Superior temporal gyrus (tissue), 1 donor: ENCODE results near the gene A1CF.
"Not testable (repeated sequence)": the region's sequence is repeated elsewhere in the genome, so short reads cannot be mapped to it uniquely, and the experiment has no call there.

ENCODE experiments used
- DNase-seq: peaks from one replicate; pipeline ENCODE4 v3.0.0-alpha.2; 2016; ENCODE audit errors: extremely low spot score

A1CF gene, protein sequence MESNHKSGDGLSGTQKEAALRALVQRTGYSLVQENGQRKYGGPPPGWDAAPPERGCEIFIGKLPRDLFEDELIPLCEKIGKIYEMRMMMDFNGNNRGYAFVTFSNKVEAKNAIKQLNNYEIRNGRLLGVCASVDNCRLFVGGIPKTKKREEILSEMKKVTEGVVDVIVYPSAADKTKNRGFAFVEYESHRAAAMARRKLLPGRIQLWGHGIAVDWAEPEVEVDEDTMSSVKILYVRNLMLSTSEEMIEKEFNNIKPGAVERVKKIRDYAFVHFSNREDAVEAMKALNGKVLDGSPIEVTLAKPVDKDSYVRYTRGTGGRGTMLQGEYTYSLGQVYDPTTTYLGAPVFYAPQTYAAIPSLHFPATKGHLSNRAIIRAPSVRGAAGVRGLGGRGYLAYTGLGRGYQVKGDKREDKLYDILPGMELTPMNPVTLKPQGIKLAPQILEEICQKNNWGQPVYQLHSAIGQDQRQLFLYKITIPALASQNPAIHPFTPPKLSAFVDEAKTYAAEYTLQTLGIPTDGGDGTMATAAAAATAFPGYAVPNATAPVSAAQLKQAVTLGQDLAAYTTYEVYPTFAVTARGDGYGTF

DNA sequence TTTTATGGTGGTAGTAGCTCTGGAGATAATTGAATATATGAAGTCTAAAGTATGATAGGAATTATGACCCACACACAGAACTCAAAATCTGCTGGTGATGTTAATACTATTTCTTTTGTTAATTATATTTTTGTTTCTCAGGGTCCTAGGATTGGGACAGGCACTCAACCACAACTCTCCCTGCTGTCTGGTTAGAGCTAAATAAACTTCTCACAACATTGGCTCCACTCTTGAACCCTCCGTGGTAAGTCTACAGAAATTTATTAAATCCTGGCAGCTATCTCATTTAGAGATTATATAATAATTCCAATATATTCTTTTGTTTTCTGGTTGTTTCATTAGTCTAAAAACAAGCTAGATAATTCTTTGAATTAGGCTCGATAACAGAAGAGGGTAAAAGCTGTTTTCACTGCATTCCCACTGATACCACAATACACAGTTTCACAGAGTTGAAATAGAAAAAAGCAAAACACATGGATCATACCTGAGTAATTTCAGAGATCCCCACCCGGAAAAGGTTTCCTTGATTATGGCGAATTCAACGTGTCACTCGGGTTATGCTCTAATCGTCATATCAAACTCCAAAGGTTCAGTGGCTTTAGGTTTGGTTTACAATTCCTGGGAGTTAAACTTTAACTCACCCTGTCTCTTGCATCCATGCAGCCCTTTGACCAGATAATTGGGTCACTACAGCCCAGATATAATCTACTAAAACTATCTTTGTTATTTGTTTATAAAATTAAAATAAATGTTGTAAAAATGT, at the start of gene A1CF:
Gene A1CF, minus strand, starts transcription at position 531 of the 763 bp plus-strand sequence. CDS start 25,687 bp downstream, outside the sequence.
- no peak for DNase-seq

DNA sequence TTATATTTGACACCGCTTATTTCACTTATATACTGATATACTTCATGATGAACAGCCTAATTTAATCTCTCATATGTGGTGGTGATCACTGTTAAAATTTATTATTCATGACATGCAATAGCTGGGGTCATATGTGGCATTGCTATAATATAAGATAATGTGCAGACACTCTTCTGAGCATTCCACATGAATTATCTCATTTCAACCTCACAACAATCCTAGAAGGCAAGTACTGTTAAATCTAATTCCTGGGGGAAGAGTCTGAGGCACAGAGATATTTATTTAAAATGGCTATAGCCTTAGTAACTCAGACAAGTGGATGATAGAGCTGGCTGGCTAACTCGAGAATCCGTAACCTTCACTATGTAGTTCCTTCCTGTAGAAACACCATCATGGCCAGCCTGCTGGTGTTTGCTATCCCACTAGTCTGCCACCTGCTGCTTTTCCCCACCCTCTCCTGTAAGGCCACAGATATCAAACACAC, 46.6 kb upstream of the A1CF start:
- DNase-seq, result no peak

DNA sequence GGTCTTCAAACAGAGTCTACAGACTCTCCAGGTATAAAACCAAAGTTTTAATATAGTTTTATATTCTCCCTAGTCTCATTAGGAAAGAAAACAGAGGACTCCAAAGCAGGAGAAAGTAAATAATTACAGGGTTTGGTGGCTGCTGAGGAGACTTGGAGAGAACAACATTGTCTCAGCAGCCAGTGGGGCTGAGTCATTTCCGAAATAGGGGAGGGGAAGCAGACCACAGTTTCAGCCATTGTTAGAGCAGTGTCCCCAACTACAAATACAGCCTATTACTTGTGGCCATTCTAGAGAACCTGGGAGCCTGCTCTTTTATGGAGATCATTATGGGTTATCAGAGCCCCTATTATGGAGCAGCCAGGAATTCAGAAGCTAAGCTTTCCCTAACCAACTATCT, 44.2 kb upstream of the A1CF start:
- no peak for DNase-seq

DNA sequence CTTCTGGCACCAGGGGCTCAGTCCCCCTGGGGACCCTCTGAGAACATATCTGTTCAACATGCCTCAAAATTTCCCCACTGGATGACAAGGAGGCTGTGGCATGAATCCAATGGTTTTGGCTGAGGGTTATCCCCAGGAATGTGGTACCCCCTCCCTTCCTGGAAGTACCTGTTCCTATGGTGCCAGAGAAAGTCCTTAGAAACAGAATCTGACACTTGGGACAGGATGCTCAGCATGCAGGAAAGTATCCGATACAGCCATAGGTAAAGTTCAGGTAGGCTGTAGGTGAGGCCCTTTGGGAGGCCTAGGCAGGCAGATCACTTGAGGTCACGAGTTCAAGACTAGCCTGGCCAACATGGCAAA, 42.7 kb upstream of the A1CF start:
- DNase-seq, result no peak

DNA sequence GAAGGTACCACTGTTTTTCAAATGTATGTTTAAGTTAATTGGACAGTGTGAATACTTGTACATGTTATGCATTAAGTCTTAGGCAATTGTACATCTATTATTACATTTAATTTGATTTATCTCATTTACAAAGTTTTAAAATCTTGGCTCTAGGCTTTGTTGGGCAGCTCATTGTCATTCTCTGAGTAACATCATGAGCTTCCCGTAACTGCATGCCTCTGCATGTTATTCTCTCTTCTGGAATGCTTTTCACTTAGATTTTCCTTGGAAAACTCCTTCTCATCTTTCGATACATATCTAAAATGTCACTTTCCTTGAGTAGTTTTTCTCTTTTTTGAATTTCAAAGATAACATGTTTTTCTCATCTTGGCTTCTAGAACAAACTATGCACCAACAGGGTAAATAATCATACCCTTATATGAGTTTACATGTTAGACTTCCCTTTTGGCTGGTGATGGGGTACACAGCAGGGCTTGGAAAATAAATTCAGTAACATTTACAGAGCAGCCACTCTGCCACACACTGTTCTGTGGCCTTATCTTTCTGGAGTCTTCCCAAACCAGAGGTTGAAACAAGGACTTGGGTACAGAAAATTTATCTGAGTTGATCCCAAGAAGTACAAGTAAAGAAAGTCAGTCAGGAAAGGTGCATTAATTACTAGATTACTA, 42.2 kb upstream of the A1CF start:
- DNase-seq, result no peak

DNA sequence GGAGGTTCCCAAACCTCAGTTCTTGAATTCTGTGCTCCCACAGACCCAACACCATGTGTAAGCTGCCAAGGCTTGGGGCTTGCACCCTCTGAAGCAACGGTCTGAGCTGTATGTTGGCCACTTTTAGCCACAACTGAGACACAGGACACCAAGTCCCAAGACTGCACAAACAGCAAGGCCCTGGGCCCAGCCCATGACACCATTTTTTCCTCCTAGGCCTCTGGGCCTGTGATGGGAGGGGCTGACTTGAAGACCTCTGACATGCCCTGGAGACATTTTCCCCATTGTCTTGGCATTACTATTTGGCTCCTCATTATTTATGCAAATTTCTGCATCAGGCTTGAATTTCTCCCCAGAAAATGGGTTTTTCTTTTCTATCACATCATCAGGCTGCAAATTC, 38.0 kb upstream of the A1CF start:
- not testable (repeated sequence) for DNase-seq

DNA sequence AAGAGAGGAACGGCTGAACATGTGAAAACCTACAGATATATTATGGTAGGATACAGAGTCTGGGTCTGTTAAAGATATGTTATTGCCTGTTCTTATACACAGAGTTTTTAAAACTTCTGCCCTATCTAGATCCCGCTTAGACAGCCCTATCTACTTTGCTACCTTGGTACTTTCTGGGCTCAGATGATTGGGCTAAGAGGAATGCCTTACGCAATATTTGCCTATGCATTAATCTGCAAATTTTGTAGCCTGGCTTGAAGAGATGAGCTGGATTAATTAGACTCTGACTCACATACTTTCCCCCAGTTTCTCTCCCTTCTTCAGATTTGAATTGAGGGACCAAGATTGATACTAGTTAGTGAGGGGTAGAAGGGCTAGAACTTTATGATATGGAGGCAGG, 33.6 kb upstream of the A1CF start:
- DNase-seq, result no peak

DNA sequence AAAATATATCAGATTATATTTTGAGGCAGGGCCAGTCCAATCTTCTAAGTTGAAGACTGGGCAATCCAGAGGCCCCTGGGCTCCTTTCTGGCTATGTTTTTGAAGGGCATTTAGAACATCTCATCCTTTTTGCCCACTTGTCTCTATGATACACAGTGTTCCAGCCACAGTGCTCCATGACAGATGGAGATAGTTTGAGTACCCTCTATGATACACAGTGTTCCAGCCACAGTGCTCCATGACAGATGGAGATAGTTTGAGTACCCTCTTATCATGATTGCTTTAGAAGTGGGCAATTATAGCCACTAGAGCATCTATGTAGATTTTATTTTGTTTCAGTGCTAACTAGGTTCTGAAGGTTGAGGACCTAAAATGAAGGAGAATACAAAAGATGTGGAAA, 33.1 kb upstream of the A1CF start:
- DNase-seq, result no peak

DNA sequence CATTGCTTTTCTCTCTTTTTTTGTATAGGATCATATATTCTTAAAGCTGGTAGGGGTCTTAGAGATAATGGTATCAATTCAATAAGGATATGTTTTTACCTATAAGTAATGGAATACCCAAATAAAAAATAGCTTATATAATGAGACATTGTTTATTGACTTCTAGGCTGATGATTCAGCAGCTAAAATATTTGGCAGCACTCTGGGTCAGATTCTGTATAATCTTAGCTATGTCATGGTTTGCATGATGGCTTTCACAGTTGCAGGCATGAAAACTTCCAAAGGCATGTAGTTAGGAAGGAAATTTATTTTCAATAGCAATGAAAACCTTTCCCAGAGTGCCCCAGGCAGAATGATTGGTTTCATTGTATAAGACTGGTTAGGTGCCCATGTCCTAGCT, 32.1 kb upstream of the A1CF start:
- DNase-seq, result no peak

DNA sequence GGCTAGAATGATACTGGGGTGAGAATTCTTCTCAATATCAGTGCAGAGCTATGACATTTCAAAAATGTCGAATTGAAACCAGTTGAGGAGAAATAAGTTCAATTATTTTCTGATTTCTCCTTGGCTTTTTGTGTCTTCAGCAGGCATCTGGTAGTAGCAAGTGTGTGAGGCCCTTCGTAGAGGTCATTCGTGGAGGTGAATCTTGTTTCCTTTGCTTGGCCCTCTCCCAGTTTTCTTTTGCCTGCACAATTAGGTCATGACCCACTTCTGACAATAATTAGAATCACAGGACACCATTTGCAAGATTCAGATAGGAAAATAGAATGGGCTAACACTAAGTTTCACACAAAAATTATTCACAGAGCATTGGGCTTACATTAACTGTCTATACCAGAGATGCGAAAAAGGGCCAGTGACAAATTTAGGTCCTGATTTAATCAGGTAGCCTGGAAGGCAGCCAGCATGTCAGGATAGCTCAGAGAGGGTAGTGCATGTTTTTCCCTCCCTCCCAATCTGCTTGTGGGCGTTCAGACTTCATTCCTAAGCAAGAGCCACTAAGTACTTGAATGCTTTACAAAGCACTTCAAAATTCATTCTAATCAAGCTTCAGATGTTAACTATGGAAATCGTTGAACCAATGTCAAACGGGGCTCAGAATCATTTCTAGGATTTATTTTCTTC, 24.0 kb upstream of the A1CF start:
- DNase-seq, result no peak

DNA sequence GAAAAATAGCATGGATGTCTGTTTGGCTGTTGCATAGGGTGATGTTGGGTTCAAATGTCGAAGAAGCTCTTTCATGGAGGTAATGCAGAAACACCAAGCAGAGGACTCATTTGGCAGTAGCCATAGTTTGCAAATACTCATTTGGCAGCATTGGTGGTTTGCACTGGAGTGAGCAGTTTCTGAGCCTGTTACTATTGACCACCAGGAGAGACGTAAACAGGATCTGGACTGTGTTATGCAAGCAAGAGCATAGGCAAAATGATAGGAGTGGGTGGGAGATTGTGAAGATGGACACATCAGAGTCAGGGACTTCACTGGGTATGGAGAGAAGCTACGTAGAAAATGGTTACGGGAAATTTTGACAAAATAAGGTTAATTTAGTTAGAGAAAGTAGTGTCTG, 22.9 kb upstream of the A1CF start:
- no peak for DNase-seq

DNA sequence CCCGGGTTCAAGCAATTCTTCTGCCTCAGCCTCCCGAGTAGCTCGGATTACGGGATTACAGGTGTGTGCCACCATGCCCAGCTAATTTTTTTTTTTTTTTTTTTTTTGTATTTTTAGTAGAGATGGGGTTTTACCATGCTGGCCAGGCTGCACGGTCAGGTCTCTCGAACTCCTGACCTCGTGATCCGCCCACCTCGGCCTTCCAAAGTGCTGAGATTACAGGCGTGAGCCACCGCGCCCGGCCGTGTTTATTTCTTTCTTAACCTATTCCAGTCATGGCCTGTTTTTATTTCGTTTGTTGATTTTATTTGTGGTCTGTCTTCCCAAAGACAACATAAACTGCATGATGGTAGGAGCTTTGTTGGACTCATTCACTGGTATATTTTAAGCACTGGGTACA, 20.4 kb upstream of the A1CF start:
- not testable (repeated sequence) for DNase-seq

DNA sequence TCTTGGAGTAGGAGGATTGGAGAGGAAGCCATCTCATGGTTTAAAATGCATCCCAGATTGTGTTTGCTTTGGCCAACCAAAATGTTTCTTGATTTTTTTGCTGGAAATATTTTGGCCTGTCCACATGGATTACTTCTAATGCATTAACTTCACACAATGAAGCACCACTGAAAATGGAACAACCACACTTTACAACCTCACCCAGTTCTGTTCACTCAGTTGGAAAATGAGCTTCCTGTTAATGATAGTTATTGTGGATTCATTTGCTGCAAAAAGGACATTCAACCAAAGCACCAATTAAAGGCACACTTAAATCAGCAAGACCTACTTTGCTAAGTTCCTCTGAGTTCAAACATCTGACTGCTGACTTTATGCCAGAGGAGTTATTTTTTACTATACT, 11.3 kb upstream of the A1CF start:
- no peak for DNase-seq

DNA sequence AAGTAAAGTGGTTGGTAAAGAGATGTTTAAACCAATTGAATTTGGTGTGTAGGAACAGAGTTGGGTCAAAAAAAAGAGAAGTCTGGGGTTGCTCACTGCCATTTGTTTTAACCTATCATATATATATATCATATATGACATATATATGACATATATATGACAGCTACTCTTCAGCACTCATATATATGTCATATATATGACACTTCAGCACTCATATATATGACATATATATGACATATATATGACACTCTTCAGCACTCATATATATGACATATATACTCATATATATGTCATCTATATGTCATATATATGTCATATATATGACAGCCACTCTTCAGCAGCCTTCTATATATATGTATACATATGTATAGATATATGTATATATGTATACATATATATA, 8.9 kb upstream of the A1CF start:
- DNase-seq, result no peak

DNA sequence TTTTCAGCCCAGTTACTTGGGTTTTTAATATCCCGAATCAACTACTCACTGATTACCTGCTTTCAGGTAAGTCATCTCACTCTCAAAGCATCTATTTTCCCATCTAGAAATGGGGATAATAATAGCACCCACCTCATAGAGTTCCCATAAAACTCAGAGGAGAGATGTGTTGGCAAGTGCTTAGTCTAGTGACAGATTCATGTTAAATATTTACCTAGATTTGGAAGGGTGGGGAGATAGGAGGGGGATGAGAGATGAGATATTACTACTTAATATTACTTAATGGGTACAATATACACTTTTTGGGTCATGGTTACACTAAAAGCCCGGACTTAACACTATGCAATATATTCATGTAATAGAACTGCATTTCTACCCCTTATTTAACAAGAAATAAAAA, 7.0 kb upstream of the A1CF start:
- no peak for DNase-seq

DNA sequence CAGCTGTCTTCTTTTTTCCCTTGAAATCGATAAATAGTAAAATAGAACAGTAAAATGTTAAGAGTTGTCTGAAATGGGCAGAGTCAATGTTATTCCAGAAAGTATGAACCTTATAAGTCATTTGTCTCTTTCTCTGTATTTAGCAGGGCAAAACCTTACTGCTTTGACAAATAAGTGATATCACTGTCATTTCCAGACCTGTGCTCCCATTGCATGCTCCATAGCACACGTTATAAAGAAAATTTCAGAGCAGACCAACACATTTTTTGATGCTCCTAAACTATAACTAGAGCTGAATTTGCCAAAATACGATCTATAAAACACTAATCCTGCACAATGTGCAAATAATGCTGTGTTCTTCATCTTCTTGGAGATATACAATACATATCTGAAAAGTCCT, 1.1 kb downstream of the A1CF start:
- DNase-seq, result no peak

DNA sequence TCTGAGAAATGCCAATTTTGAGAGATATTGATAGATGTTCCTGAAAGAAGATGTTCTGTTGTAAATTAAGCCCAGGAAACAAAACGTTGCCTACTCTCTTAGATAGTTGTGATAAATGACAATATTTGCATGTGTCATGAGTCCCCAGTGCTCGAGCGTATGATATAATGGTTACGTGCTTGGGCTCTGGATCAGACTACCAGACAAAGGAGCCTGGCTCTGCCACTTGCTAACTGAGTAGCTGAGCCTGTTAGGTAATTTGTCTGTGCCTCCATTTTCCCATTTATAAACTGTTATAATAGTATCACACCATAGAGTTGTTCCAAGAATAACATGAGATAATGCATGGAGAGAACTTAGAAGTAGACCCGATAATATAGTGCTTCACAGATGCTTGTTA, 1.8 kb downstream of the A1CF start:
- DNase-seq, result no peak

DNA sequence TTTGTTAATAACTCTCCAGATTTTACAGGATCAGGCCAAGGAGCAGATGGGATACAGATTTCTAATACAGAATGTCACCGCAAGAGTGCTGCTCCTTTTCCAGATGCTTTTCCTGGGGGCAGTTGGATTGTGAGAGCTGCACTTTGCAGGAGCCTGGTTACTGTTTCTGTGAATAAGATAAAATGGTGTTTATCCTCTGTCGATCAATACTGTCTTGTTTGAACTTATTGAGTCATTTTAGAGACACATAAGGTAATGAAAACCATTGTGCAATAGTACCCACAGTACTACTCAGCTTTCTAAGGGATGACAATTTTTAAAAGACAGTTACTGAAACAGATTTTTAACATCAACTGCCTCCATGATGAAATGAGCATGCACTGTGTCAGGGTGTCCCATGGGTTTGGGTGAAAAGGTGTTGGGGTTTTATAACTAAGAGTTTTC, 2.9 kb downstream of the A1CF start:
- no peak for DNase-seq

DNA sequence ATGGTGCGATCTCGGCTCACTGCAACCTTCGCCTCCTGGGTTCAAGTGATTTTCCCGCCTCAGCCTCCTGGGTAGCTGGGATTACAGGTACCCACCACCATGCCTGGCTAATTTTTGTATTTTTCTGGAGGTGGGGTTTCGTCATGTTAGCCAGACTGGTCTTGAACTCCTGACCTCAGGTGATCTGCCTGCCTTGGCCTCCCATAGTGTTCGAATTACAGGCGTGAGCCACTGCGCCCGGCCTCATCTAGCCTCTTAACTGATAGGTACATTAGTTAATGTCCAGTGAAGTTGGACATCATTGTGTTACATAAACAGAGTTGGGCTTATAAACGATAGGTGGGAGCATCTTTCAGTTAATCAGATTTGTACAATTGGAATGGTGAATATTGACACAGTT, 4.4 kb downstream of the A1CF start:
- DNase-seq, result not testable (repeated sequence)

DNA sequence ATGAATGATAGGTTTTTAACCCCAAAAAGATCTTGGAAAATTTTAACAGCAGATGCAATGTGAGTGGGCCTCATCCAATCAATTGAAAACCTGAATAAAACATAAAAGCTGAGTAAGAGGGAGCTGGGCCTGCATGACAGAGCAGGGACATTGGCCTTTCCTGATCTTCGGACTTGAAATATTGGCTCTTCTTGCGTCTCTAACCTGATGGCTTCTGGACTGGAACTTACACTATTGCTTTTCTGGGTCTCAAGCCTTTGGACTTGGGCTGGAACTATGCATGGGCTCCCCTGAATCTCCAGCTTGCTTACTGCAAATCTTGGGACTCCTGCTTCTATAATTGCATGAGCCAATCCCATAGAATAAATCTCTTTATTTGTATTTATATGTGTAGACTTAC, 9.0 kb downstream of the A1CF start:
- no peak for DNase-seq

DNA sequence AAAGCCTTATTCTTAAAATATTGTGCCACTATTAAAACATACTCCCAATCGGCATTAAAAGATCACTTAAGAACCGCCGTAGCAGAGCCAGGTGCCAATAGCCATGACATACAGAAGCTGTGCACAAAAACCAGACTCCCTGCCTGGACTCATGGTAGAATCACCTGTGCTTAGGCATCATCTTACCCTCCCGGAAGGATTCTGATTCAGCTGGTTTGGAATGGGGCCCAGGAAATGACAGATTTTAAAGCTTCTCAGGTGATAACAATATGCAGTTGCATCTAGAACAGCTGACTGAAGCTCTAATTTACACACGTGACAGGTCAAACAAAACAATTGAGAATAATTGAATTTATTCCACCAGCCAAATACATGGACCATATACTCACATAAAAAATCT, 10.7 kb downstream of the A1CF start:
- DNase-seq, result no peak

DNA sequence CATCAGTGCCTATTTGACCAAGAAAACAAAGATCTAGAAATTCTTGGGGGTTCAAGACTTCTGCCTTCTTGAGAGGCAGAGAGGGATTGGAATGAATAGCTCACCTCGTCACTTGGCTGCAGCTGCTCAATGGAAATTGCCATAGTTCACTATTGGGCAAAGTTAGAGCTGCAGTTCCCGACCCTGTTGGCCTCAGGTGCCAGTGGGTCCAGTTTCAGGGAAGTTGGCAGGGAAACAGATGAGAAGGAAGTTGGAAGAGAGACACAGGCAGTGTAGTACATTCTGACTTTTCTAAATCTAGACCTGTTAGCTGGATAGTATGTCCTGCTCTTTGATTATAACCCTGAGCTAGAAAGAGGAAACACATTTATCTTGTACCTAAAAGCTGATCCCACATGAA, 19.1 kb downstream of the A1CF start:
- DNase-seq, result no peak
